GM12878 (cell line): ENCODE measurements around the gene AGBL4. TPM values are rescaled to one million over a fixed set of nuclear protein-coding genes. Genes with fewer than 3 reads are reported as not detected.

Source experiments
- ATAC-seq: fragments of 200-7000 bp; cut with Tn5 transposase; 3 replicates; pipeline ENCODE4 v1.9.1; 2020; ENCODE audit warnings: mild to moderate bottlenecking, moderate library complexity
- BruUV-seq: library from RNA; stranded (reverse); fragments of 400-500 nt; replicated peaks from 2 replicates; lab custom pipeline; 2021; lab: Mats Ljungman, UMichigan
- CTCF ChIA-PET: fragments of 300-600 bp; sonication (Branson Sonifier 250); formaldehyde crosslinking; extraction: SDS; loops from one replicate; lab custom pipeline; 2021; ENCODE audit warnings: inconsistent platforms; lab: Yijun Ruan, JAX
- POLR2A ChIA-PET: fragments of 350-600 bp; formaldehyde crosslinking; extraction: SDS; loops from one replicate; lab custom pipeline; 2021; ENCODE audit warnings: inconsistent platforms; lab: Charles Lee
- RAD21 ChIA-PET: fragments of 300-600 bp; sonication (Branson Sonifier 250); formaldehyde crosslinking; loops from one replicate; lab custom pipeline; 2023; ENCODE audit warnings: antibody characterized with exemption; ENCODE audit not compliant: unreplicated experiment; lab: Charles Lee
- SMC1A ChIA-PET: fragments of 300-600 bp; sonication (Branson Sonifier 250); formaldehyde crosslinking; loops from one replicate; lab custom pipeline; 2023; ENCODE audit not compliant: unreplicated experiment, uncharacterized antibody; lab: Charles Lee
- DNase-seq: peaks from one replicate; pipeline ENCODE4 v3.0.0-alpha.2; 2011; ENCODE audit warnings: low read depth, low spot score
- FAIRE-seq: peaks from 3 replicates; lab custom pipeline; 2011; peaks lifted over from hg19 to GRCh38; lab: Jason Lieb, UNC
- H2AFZ ChIP-seq: 2 replicates; pipeline ENCODE4 v1.6.0; 2011; ENCODE audit warnings: low read depth, low read length, control low read depth; ENCODE audit not compliant: control insufficient read depth
- H3K27ac ChIP-seq: 2 replicates; pipeline ENCODE4 v1.5.1; 2011; ENCODE audit warnings: control low read depth; ENCODE audit not compliant: control insufficient read depth, insufficient read depth
- H3K27me3 ChIP-seq, 2 experiments: replicated peaks in 1 of 2; 2 replicates each; pipeline versions ENCODE4 v1.6.0 to v1.6.1; 2011; ENCODE audit warnings: low read length in 1 of 2; ENCODE audit not compliant: control insufficient read depth in 2 of 2, insufficient read depth in 2 of 2
- H3K36me3 ChIP-seq, 2 experiments: 2 replicates each; pipeline ENCODE4 v1.5.1; 2011; ENCODE audit warnings: low read length in 1 of 2; ENCODE audit not compliant: control insufficient read depth in 2 of 2, insufficient read depth in 2 of 2
- H3K4me1 ChIP-seq: 2 replicates; pipeline ENCODE4 v1.6.1; 2011; ENCODE audit warnings: mild to moderate bottlenecking, low read length, moderate library complexity, mixed read lengths; ENCODE audit not compliant: control insufficient read depth, insufficient read depth
- H3K4me2 ChIP-seq: 2 replicates; pipeline ENCODE4 v1.6.0; 2011; ENCODE audit warnings: control low read depth; ENCODE audit not compliant: control insufficient read depth, insufficient read depth
- H3K4me3 ChIP-seq: fragments of 200-600 bp; sonication (generic); 2 replicates; pipeline ENCODE4 v1.5.1; 2016
- H3K79me2 ChIP-seq: 2 replicates; pipeline ENCODE4 v1.6.0; 2011; ENCODE audit warnings: low read length; ENCODE audit not compliant: control insufficient read depth, insufficient read depth
- H3K9ac ChIP-seq: 2 replicates; pipeline ENCODE4 v1.8.0; 2011; ENCODE audit warnings: low read length, control low read depth, mixed read lengths; ENCODE audit not compliant: control insufficient read depth, insufficient read depth
- H3K9me3 ChIP-seq: replicated peaks from 3 replicates; pipeline ENCODE4 v1.5.1; 2011; ENCODE audit warnings: mild to moderate bottlenecking, low read length; ENCODE audit not compliant: control insufficient read depth, insufficient read depth
- H4K20me1 ChIP-seq: 2 replicates; pipeline ENCODE4 v1.6.0; 2011; ENCODE audit not compliant: control insufficient read depth, insufficient read depth
- CHD2 ChIP-seq: IDR thresholded peaks from 2 replicates; pipeline ENCODE4 v1.6.1; 2011; ENCODE audit warnings: low read depth, low read length, improper control_type of control experiment, borderline replicate concordance
- EED ChIP-seq: sonication (generic); IDR thresholded peaks from 2 replicates; pipeline ENCODE4 v1.6.1; 2016; ENCODE audit warnings: antibody characterized with exemption, low read depth
- ETV6 ChIP-seq, 2 experiments: fragments of 450-650 bp in 1 of 2; IDR thresholded peaks in 1 of 2; conservative IDR thresholded peaks in 1 of 2; 2 replicates each; pipeline ENCODE4 v1.6.1; 2014; ENCODE audit warnings: antibody characterized with exemption in 1 of 2, borderline replicate concordance in 1 of 2, low read depth in 1 of 2, mild to moderate bottlenecking in 1 of 2, moderate library complexity in 1 of 2
- HSF1 ChIP-seq: fragments of 150-350 bp; IDR thresholded peaks from 2 replicates; pipeline ENCODE4 v1.6.1; 2014; ENCODE audit warnings: mild to moderate bottlenecking, low read depth, low read length
- KDM1A ChIP-seq: fragments of 200-600 bp; sonication (generic); IDR thresholded peaks from 2 replicates; pipeline ENCODE4 v1.6.1; 2016; ENCODE audit warnings: borderline replicate concordance
- LARP7 ChIP-seq: fragments of 450-650 bp; IDR thresholded peaks from 2 replicates; pipeline ENCODE4 v1.6.1; 2017; ENCODE audit warnings: mild to moderate bottlenecking
- NFYB ChIP-seq: IDR thresholded peaks from 2 replicates; pipeline ENCODE4 v1.6.1; 2011; ENCODE audit warnings: low read depth, mild to moderate bottlenecking, low read length, improper control_type of control experiment, moderate library complexity; ENCODE audit not compliant: insufficient read depth
- NR2C2 ChIP-seq: IDR thresholded peaks from 2 replicates; pipeline ENCODE4 v1.6.1; 2011; ENCODE audit warnings: borderline replicate concordance, low read depth; ENCODE audit not compliant: control insufficient read depth, insufficient read length
- PML ChIP-seq: IDR thresholded peaks from 2 replicates; pipeline ENCODE4 v1.6.1; 2012; ENCODE audit warnings: low read length, inconsistent platforms
- POLR2A ChIP-seq: IDR thresholded peaks from 2 replicates; pipeline ENCODE4 v1.6.1; 2011; ENCODE audit warnings: low read depth, mild to moderate bottlenecking, low read length
- POLR2AphosphoS5 ChIP-seq: IDR thresholded peaks from 2 replicates; pipeline ENCODE4 v1.6.1; 2011; ENCODE audit warnings: mild to moderate bottlenecking, low read length, inconsistent platforms
- RAD21 ChIP-seq: IDR thresholded peaks from 2 replicates; pipeline ENCODE4 v1.6.1; 2011; ENCODE audit warnings: mild to moderate bottlenecking, low read depth, low read length, moderate library complexity; ENCODE audit not compliant: insufficient read depth
- SIX5 ChIP-seq: IDR thresholded peaks from 2 replicates; pipeline ENCODE4 v1.6.1; 2011; ENCODE audit warnings: mild to moderate bottlenecking, low read depth, low read length, moderate library complexity; ENCODE audit not compliant: severe bottlenecking
- SKIL ChIP-seq: fragments of 450-650 bp; IDR thresholded peaks from 2 replicates; pipeline ENCODE4 v1.6.1; 2017; ENCODE audit warnings: mild to moderate bottlenecking, low read depth, inconsistent platforms; ENCODE audit not compliant: poor library complexity, severe bottlenecking
- SMARCA5 ChIP-seq: fragments of 450-650 bp; IDR thresholded peaks from 2 replicates; pipeline ENCODE4 v1.6.1; 2017; ENCODE audit warnings: mild to moderate bottlenecking
- WGBS: methylation state at CpG from one replicate; pipeline ENCODE4 v1.1.6; 2016; ENCODE audit warnings: low lambda C conversion rate; ENCODE audit not compliant: insufficient replicate concordance, insufficient coverage; ENCODE audit errors: missing lambda C conversion rate; 5-methylcytosine and 5-hydroxymethylcytosine counted together
- in situ Hi-C: fragments of 300-500 bp; cut with MboI; formaldehyde crosslinking; loops from 9 replicates; pipeline ENCODE4 v1.14.3; 2018; ENCODE audit warnings: mixed read lengths
- intact Hi-C: fragments of 100-400 bp; cut with micrococcal nuclease; formaldehyde crosslinking; loops from one replicate; pipeline ENCODE4 v1.14.2; 2022; ENCODE audit not compliant: unreplicated experiment
- polyA plus RNA-seq, 11 experiments: library from polyadenylated mRNA; depleted of rRNA in 4 of 11; unstranded in 6 of 11; stranded (reverse) in 5 of 11; fragments of >200 nt; fragmentation: Nextera tagmentation in 4 of 11; fragmentation: Illumina TruSeq in 1 of 11; extraction: Ambion mirVana in 4 of 11; extraction: Trizol in 1 of 11; gene quantifications; 1 replicate in 1 of 11; 2 replicates in 10 of 11; pipeline versions ENCODE4 v1.2.1 to v1.2.3, GENCODE V29; 2011 to 2016; ENCODE audit warnings: inconsistent platforms in 2 of 11, missing spikeins in 2 of 11, low read depth in 1 of 11
- total RNA-seq, 4 experiments: library from RNA; depleted of rRNA in 3 of 4; stranded (reverse); fragments of >200 nt in 3 of 4; fragmentation: Illumina TruSeq in 1 of 4; extraction: Trizol in 1 of 4; gene quantifications; 2 replicates each; pipeline versions ENCODE4 v1.2.1 to v1.2.3, GENCODE V29; 2013 to 2021

The AGBL4 gene
- total and polyA plus RNA-seq, 10 of the 15 experiments (the other 5 are each of a cell fraction or from before 2014, with no cell fraction given): 0.31 TPM; not detected in 9

DNA sequence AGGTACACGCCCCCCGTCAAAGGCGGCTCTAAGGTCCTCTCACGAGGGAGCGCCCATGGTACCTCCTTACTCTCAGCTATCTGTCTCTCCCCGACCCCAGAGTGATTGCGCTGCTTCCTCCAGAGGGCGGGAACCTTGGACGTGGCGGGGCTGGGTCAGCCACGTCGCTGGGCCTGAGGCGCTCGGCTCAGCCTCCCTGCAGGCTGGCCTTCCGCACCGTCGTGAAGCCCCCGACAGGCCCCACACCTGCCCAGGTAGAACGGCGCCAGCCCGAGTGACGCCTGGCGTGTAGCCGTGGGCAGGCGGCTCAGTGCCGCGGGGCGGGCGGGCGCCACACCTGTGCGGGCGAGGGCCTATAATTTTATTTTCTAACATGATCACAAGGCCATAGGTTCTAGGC, 1124.9 kb downstream of the AGBL4 start (continued):
- TF ChIP-seq NFYB: no peak

DNA sequence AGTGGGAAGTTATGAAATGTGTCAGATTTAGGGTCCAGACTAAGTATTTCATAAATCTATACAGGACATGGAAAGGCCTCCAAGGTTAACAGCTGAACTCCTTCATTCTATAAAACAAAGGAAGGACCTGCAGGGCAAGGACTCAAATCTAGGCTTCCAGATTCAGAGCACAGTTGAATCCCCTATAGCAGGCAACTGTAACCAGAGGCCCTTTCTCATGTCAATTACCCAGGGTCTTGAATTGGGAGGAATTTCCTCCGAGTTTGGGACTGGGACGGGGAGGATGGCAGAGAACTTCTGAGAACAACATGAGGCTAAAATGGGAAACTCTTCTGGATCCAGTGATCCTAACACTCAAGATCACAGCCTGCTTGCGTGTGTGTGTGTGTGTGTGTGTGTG, 1134.1 kb downstream of the AGBL4 start:
- no peak overlapping the region for H3K4me3 ChIP-seq
- no peak overlapping the region for H3K27ac ChIP-seq
- H4K20me1 ChIP-seq: no peaks in the 10 kb centered on the region
- 19% methylated on average over 3 of the region's 3 CpGs for WGBS
- no peaks in the 10 kb centered on the region for H3K36me3 ChIP-seq
- no peaks in the 10 kb centered on the region for H3K27me3 ChIP-seq
- H3K79me2 ChIP-seq: no peaks in the 10 kb centered on the region
- RAD21 ChIA-PET: no interaction called here
- no peak overlapping the region for H3K9ac ChIP-seq
- BruUV-seq: no TSS peak
- intact Hi-C loops (no loop called here), in situ Hi-C loops (no loop called here)
- ATAC-seq (no peak), DNase-seq (no peak)
- TF ChIP-seq CHD2 (no peak), SIX5 (no peak)
- TF ChIP-seq, all 136 proteins: peak for 0
- no peak for FAIRE-seq
- POLR2A ChIA-PET: no interaction called here
- Histone ChIP-seq H3K9me3 (no peaks in the 10 kb centered on the region), H3K4me1 (no peaks in the 10 kb centered on the region), H2AFZ (no peak overlapping the region), H3K4me2 (no peak overlapping the region)
- SMC1A ChIA-PET: interaction anchor here (0.6 kb wide), 1 partner anchor 1087 kb away, joined by 3 read pairs; no protein-coding TSS in a partner anchor
- CTCF ChIA-PET: no interaction called here

GRCh38 chr1:48889082-48889481, 1134.7 kb downstream of the AGBL4 start:
- ChIA-PET SMC1A (no interaction called here), CTCF (no interaction called here), POLR2A (no interaction called here), RAD21 (no interaction called here)
- 62% methylated on average over 4 of the region's 4 CpGs for WGBS
- in situ Hi-C loops: no loop called here
- Histone ChIP-seq H3K36me3 (no peaks in the 10 kb centered on the region), H3K27me3 (no peaks in the 10 kb centered on the region), H4K20me1 (no peaks in the 10 kb centered on the region), H3K9ac (no peak overlapping the region), H2AFZ (no peak overlapping the region), H3K9me3 (no peaks in the 10 kb centered on the region), H3K27ac (no peak overlapping the region), H3K4me3 (no peak overlapping the region), H3K79me2 (no peaks in the 10 kb centered on the region), H3K4me2 (no peak overlapping the region), H3K4me1 (no peaks in the 10 kb centered on the region)
- BruUV-seq: no TSS peak
- DNase-seq (no peak), ATAC-seq (no peak), FAIRE-seq (no peak)
- intact Hi-C loops: no loop called here
- TF ChIP-seq SMARCA5 (no peak), RAD21 (no peak), ETV6 (conservative IDR thresholded peaks at IDR 0.05 in 1 of 2, IDR thresholded peaks at IDR 0.05 in 1 of 2; ENCODE audit: borderline replicate concordance in 1 of 2, low read depth in 1 of 2) (no peak), SKIL (no peak), NR2C2 (no peak), HSF1 (no peak), POLR2A (no peak), PML (no peak), KDM1A (no peak), LARP7 (no peak), POLR2AphosphoS5 (no peak), EED (no peak)
